Stimulated activated effector memory CD8-positive, alpha-beta T cell treated with anti-CD3 and anti-CD28 coated beads, Interleukin-12 subunit alpha, Interleukin-12 subunit beta, amount 100 ng/mL, for 72 hours (primary cell): ENCODE measurements around the gene TENM4.
A peak's percentile ranks its signal among the peaks of the same experiment; 100 is the strongest.
"Not testable (repeated sequence)": the region's sequence is repeated elsewhere in the genome, so short reads cannot be mapped to it uniquely, and the experiment has no call there.

Experiments used
- ATAC-seq: fragments of 150-1000 bp; cut with Tn5 transposase; 2 replicates; pipeline ENCODE4 v1.10.0; 2021
- DNase-seq, 2 donors: peaks; one replicate each; pipeline ENCODE4 v3.0.0; 2021 to 2022; ENCODE audit warnings: low spot score in 2 of 2
- H3K27ac Mint-ChIP-seq: one replicate; pipeline ENCODE4 v1.8.0; 2022; ENCODE audit warnings: mild to moderate bottlenecking, mixed read lengths
- H3K36me3 Mint-ChIP-seq: one replicate; pipeline ENCODE4 v1.8.0; 2022; ENCODE audit warnings: mild to moderate bottlenecking, mixed read lengths
- H3K4me1 Mint-ChIP-seq: one replicate; pipeline ENCODE4 v1.8.0; 2022; ENCODE audit warnings: mixed read lengths
- H3K4me3 Mint-ChIP-seq: one replicate; pipeline ENCODE4 v1.8.0; 2022; ENCODE audit warnings: mild to moderate bottlenecking, mixed read lengths
- H3K9me3 Mint-ChIP-seq: one replicate; pipeline ENCODE4 v1.8.0; 2022; ENCODE audit warnings: mixed read lengths

Gene TENM4

DNA sequence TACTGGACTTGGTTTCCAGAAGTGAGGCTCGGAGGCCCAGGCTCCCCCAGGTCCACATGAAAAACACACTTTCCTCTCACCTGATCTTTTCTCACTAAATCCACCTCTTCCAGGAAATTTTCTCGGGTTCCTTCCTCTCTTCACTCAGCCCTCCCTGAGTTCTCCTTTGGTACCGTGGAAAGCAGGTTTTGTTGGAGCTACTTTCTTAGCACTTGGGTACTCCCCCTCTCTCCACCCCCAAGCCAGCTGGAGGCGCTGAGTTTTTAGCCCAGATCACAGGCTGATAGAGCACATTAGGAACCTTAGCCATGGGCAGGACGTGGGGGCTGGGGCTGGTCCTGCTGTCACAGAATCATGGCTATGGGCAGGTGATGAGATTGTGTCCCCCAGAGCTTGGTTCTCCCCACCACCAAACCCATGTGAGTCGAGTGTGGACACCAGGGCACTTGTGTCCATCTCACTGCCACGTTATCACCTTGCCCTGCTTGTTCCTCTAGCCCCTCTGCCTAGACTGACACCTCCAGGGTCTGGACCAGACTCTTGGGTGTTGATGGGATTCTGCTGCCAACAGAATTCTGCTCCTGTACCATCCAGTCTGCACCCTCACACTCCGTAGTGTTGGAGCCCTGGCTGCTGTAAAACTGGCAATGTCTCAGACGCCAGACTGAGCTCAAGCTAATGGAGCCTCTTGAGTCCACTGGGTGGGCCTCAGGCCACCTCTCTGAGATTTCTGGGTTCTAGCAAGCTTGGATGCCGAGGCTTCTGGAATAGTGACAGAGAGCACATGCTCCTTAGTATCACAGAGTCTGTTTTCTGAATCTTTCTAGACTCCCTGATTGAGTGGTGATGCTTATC is 791.2 kb downstream of the TENM4 start:
- no peak for ATAC-seq
- Mint-ChIP-seq H3K4me3 (no peak overlapping the region), H3K36me3 (no peaks in the 10 kb centered on the region), H3K9me3 (no peaks in the 10 kb centered on the region), H3K27ac (no peak overlapping the region), H3K4me1 (peaks cover 23% of the 10 kb centered on the region)
- DNase-seq = peak in 1 of 2 donors; percentile 23

- ATAC-seq = no peak
- H3K4me3 Mint-ChIP-seq = no peak overlapping the region
- no peaks in the 10 kb centered on the region for H3K9me3 Mint-ChIP-seq
- peak in 1 of 2 donors; percentile 30 for DNase-seq
- no peaks in the 10 kb centered on the region for H3K36me3 Mint-ChIP-seq
- no peak overlapping the region for H3K27ac Mint-ChIP-seq
- H3K4me1 Mint-ChIP-seq = peaks cover 26% of the 10 kb centered on the region
Measured at GRCh38 chr11:78647986-78648875, 792.6 kb downstream of the TENM4 start.

- no peaks in the 10 kb centered on the region for H3K9me3 Mint-ChIP-seq
- no peak overlapping the region for H3K27ac Mint-ChIP-seq
- no peak overlapping the region for H3K4me3 Mint-ChIP-seq
- H3K4me1 Mint-ChIP-seq = peaks cover 34% of the 10 kb centered on the region
- DNase-seq (peak in 1 of 2 donors; percentile 42), ATAC-seq (no peak)
- no peaks in the 10 kb centered on the region for H3K36me3 Mint-ChIP-seq
Measured at GRCh38 chr11:78647266-78647915, 793.4 kb downstream of the TENM4 start.

GRCh38 chr11:78646564-78647185 is 794.2 kb downstream of the TENM4 start:
- Mint-ChIP-seq H3K4me1 (peaks cover 33% of the 10 kb centered on the region), H3K9me3 (no peaks in the 10 kb centered on the region), H3K36me3 (no peaks in the 10 kb centered on the region), H3K27ac (no peak overlapping the region), H3K4me3 (no peak overlapping the region)
- peak; percentile 25 to 65 for DNase-seq
- peak; percentile 55 for ATAC-seq

GRCh38 chr11:78645226-78646202 is 795.3 kb downstream of the TENM4 start:
- peaks cover 24% of the 10 kb centered on the region for H3K4me1 Mint-ChIP-seq
- H3K27ac Mint-ChIP-seq = no peak overlapping the region
- ATAC-seq (peak; percentile 63), DNase-seq (peak; percentile 53 to 85)
- H3K4me3 Mint-ChIP-seq = peak overlapping the region; percentile 28
- no peaks in the 10 kb centered on the region for H3K9me3 Mint-ChIP-seq
- no peaks in the 10 kb centered on the region for H3K36me3 Mint-ChIP-seq

GRCh38 chr11:78643676-78644056 is 797.2 kb downstream of the TENM4 start:
- no peaks in the 10 kb centered on the region for H3K36me3 Mint-ChIP-seq
- ATAC-seq = no peak
- peak overlapping the region; percentile 18 for H3K4me3 Mint-ChIP-seq
- H3K27ac Mint-ChIP-seq = peak overlapping the region; percentile 87
- H3K4me1 Mint-ChIP-seq = peaks cover 24% of the 10 kb centered on the region
- no peaks in the 10 kb centered on the region for H3K9me3 Mint-ChIP-seq
- no peak for DNase-seq

DNA sequence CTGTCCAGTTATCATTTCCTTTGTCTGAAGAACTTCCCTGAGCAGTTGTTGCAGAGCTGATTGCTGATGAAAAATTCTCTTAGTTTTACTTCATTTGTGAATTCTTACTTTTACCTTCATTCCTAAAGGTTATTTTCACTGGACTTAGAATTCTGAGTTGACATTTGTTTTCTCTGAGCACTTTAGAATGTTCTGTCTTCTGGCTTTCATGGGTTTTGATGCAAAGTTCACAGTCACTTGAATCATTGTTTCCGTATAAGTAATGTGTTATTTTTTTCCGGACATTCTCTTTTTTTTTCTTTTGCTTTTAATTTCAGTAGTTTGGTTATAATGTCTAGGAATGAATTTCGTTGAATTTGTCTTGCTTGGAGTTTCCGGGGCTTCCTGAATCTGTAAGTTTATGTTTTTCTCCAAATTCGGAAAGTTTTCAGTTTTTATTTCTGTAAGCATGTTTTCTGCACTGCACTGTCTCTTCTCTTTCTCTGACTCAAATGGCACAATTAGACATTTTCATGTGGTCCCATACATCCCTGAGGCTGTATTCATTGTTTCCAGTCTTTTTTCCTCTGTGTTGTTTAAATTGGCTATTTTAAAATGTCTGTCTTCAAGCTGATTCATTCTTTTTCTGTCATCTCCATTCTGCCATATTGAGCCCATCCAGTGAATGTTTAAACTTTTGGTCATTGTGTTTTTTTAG is 797.7 kb downstream of the TENM4 start:
- no peaks in the 10 kb centered on the region for H3K36me3 Mint-ChIP-seq

DNA sequence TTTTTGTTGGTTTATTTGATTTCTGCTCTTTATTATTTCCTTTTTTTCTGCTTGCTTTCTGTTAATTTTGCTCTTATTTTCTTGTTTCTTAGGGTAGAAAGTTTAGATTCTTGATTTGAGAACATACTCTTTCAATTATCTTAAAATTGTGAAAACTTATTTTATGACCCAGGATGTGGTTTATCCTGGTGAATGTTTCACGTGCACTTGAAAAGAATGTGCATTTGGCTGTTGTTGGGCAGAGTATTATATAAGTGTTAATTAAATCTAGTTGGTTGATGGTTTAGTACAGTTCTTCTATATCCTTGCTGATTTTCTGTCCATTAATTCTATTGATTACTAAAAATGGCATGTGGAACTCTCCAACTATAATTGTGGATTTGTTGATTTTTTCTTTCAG is 799.3 kb downstream of the TENM4 start:
- H3K27ac Mint-ChIP-seq = no peak overlapping the region
- no peak for ATAC-seq

More for the DNA sequence above, 797.7 kb downstream of the TENM4 start:
- Mint-ChIP-seq H3K27ac (peak overlapping the region; percentile 87), H3K9me3 (no peaks in the 10 kb centered on the region), H3K4me3 (peak overlapping the region; percentile 18), H3K4me1 (peaks cover 24% of the 10 kb centered on the region)
- DNase-seq (no peak), ATAC-seq (peak; percentile 73)

DNA sequence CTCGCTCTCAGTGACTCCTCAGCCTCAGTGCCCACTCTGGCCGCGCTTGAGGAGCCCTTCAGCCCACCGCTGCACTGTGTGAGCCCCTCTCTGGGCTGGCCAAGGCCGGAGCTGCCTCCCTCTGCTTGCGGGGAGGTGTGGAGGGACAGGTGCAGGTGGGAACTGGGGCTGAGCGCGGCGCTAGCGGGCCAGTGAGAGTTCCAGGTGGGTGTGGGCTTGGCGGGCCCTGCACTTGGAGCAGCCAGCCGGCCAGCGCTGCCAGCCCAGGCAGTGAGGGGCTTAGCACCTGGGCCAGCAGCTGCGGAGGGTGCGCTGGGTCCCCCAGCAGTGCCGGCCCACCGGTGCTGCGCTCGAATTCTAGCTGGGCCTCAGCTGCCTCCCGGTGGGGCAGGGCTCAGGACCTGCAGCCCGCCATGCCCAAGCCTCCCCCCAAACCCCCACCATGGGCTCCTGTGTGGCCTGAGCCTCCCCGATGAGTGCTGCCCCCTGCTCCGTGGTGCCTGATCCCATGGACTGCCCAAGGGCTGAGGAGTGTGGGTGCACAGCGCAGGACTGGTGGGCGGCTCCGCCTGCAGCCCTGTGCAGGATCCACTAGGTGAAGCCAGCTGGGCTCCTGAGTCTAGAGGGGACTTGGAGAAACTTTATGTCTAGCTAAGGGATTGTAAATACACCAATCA is 802.0 kb downstream of the TENM4 start:
- Mint-ChIP-seq H3K4me3 (no peak overlapping the region), H3K4me1 (peaks cover 18% of the 10 kb centered on the region), H3K27ac (no peak overlapping the region), H3K36me3 (no peaks in the 10 kb centered on the region), H3K9me3 (peaks cover 5% of the 10 kb centered on the region)
- DNase-seq (peak in 1 of 2 donors; percentile 33), ATAC-seq (no peak)

More for the DNA sequence above, 799.3 kb downstream of the TENM4 start:
- Mint-ChIP-seq H3K4me3 (no peak overlapping the region), H3K4me1 (peaks cover 24% of the 10 kb centered on the region), H3K36me3 (no peaks in the 10 kb centered on the region), H3K9me3 (no peaks in the 10 kb centered on the region)
- no peak for DNase-seq

GRCh38 chr11:78637527-78637926 is 803.3 kb downstream of the TENM4 start:
- not testable (repeated sequence) for DNase-seq, H3K27ac Mint-ChIP-seq, H3K4me3 Mint-ChIP-seq

GRCh38 chr11:78635814-78636506 is 804.9 kb downstream of the TENM4 start:
- DNase-seq (no peak), ATAC-seq (peak; percentile 55)
- Mint-ChIP-seq H3K9me3 (peaks cover 5% of the 10 kb centered on the region), H3K36me3 (no peaks in the 10 kb centered on the region), H3K27ac (no peak overlapping the region), H3K4me1 (peaks cover 7% of the 10 kb centered on the region), H3K4me3 (no peak overlapping the region)

More at GRCh38 chr11:78637527-78637926, 803.3 kb downstream of the TENM4 start:
- not testable (repeated sequence) for ATAC-seq, H3K4me1 Mint-ChIP-seq, H3K36me3 Mint-ChIP-seq, H3K9me3 Mint-ChIP-seq

GRCh38 chr11:78633516-78634310 is 807.1 kb downstream of the TENM4 start:
- no peak for DNase-seq
- ATAC-seq = peak; percentile 39
- Mint-ChIP-seq H3K4me1 (peaks cover 7% of the 10 kb centered on the region), H3K4me3 (no peak overlapping the region), H3K9me3 (peaks cover 12% of the 10 kb centered on the region), H3K27ac (no peak overlapping the region), H3K36me3 (no peaks in the 10 kb centered on the region)
